GM18520 (cell line): ENCODE measurements around the gene CSTB.
"Not testable (repeated sequence)": the region's sequence is repeated elsewhere in the genome, so short reads cannot be mapped to it uniquely, and the experiment has no call there.

ENCODE experiments used
- ATAC-seq: cut with Tn5 transposase; IDR thresholded peaks from one replicate; pipeline ENCODE4 v1.9.1; 2021; ENCODE audit not compliant: unreplicated experiment

The CSTB gene, protein sequence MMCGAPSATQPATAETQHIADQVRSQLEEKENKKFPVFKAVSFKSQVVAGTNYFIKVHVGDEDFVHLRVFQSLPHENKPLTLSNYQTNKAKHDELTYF

DNA sequence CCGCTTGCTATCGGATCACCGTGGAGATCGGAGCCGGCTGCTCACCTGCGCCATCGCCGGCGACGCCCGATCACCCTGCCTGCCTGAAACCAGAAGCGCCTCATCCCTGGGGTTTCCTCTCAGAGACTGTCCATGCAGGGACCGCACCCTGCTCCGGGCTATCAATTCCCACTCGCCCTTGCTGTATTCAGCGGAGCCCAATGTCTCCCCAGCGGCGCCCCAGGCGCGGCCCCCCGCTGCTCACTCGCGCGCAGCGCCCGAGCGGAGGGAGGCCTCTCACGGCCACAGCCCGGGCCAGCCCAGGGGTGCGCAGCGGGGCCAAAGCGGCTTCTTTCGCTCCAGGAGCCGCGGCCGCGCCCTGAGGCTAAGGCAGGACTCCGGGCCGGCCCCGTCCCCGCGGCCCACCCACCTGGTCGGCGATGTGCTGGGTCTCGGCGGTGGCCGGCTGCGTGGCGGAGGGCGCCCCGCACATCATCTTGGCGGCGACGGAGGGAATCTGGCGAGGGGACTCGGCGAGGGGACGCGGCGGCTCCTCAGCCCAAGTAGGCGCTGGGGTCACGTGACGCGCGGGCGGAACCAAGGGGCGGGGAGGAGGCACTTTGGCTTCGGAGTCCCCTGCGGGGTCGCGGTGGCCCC is at the start of gene CSTB:
Gene CSTB (minus strand): TSS at position 514 of the 636 bp plus-strand sequence. CDS start 39 bp downstream, at position 475.
- ATAC-seq: peak; percentile 45

DNA sequence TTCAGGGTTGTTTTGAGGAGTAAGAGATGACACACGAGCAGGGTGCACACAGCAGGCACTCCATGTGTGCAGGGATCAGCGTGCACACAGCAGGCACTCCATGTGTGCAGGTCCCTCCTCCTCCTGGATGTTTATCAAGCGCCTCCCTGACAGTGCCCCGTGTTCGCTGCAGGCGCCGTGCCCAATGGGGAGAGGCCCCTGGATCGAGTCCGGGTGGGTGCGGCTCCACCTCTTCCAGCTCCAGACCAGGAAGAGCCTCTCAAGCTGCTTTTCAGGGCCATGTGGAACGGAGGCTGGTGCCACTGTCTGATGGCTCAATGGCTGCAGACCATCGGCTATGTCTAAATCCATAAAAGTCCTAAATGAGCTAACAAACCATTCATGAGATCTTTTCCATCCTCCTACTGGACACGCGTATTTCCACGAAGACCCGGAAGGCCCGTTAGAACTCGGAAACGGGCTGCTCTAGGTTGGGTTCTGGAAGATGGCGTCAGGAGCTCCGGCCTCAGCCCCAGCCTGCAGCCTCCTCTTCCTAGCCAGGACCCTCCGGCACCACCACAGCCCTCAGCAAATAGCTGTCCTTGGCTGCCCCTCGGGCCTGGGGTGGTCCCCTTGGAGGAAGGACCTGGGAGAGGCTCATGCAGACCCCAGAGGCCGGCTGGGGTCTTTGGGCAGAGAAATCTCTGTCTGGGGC is 49.3 kb upstream of the CSTB start:
- no peak for ATAC-seq

DNA sequence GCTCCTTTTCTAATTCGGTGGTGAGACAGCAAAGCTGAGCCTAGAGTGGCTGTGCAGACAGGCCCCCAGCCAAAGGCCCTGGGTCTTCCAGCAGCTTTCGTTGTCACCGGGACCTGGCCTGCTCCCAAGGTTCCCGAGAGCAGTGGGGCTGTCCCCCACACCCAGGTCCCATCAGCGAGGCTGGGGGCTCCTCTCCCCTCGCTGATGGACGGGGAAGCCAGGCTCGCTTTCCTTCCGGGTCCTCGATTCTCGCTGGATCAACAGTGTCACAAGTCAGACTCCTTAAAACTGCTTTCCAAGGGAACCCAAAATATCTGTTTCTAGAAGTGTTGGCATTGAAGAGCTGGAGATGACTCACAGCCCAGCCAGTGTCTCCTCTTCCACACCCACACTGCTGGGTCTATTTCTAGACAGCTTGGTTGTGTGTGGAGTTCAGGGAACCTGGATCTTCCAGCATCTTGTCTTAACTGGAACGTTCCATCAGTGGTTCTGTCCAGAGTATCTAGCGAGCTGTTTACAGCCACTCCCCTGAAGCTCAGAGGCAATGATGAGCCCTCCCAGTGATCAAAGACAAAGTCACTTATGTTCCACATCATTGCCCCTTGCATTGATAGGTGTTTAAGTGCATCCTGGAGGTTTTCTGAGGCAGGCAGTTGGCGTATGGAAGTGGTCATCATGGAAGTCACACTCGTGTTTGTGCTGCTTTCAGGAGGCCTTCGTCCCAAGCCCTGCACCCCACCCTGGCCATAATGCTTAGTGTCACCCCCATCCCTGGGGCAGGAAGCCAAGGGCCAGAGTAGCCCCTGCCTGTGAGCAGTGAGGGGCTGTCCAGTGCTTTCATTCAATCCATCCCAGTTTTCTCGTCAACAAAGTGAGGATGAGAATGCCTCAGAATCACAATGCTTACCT is 48.5 kb upstream of the CSTB start:
- no peak for ATAC-seq

DNA sequence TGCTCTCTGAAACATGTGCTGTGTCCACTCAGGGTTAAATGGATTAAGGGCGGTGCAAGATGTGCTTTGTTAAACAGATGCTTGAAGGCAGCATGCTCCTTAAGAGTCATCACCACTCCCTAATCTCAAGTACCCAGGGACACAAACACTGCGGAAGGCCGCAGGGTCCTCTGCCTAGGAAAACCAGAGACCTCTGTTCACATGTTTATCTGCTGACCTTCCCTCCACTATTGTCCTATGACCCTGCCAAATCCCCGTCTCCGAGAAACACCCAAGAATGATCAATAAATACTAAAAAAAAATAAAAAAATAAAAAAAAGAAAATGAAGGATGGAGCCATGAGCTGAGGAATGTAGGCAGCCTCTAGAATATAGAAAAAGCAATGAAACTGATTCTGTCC is 46.6 kb upstream of the CSTB start:
- ATAC-seq: not testable (repeated sequence)

DNA sequence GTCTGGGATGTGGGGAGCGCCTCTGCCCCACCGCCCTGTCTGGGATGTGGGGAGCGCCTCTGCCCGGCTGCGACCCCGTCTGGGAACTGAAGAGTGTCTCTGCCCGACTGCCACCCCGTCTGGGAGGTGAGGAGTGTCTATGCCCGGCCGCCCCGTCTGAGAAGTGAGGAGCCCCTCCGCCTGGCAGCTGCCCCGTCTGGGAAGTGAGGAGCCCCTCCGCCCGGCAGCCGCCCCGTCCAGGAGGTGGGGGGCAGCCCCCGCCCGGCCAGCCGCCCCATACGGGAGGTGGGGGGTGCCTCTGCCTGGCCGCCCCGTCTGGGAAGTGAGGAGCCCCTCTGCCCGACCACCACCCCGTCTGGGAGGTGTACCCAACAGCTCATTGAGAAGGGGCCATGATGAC is 46.1 kb upstream of the CSTB start:
- ATAC-seq: not testable (repeated sequence)

DNA sequence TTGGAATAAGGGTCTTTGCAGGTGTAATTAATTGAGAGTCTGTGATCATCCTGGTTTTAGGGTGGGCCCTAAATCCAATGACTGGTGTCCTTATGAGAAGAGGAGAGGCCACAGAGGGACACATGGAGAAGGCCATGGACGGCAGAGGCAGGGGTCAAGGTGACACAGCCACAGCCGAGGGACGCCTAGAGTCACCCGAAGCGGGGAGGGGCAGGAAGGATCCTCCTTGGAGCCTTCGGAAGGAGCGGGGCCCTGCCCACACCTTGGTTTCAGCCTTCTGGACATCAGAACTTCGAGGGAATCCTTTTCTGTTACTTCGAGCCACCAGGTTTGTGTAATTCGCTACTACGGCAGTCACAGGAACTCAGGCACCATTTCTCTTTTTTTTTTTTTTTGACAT is 44.4 kb upstream of the CSTB start:
- ATAC-seq: no peak

DNA sequence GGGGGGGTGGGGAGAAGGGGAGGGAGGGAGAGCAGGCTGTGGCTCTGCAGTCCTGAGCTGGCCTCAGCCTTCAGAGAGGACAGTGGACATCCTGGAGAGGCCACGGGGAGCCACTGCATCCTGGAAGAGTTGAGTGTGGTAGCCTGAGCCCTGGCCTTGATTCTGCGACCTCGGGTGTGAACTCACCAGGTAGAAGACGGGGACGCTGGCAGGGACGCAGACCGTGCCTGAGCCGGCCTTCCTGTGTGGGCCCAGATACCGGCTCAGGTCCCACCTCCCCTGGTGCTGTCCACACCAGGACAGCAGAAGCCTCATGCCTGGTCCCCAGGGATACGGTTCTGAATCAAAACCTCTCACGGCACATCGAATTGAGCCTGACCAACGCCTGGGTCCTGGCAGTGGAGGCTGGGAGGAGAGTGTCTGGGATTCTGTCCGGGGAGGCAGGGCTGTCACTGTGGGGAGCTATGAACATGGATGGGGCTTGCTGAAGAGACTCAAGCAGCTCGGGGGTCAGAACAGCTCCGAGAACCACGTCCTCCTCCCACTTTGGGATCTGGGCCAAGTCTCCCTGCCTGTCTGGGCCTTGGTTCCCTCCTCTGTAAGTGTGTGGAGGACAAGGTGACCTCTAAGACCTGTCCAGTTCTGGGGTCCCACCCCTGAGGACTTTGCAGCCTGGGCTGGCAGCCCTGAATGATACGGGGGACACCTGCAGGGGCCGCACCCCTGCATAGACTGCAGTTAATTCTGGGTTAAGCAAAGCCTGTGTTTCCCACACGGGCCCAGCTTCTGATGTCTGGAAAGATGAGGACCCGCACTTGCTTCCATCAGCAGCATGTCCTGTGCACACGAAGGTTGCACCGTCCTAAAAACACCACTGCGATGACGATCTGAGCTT is 43.6 kb upstream of the CSTB start:
- ATAC-seq: no peak

DNA sequence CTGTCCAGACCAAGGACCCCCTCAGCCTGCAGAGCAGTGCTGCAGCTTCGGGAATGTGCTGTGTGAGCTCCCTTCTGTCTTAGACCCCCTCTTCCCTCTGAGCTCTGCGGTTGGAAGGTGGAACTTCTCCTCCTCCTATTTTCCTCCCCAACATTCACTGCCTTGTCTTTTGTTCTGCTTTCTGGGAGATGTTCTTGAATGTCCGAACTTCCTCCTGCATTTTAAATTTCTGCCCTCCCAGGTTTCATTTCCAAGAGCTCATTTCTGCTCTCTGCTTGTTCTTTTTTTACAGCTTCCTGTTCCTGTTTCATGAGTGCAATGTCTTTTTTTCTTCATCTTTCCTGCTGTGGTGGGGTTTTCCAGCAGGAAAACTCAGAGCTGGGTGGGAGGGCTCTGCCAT is 42.6 kb upstream of the CSTB start:
- ATAC-seq: no peak

DNA sequence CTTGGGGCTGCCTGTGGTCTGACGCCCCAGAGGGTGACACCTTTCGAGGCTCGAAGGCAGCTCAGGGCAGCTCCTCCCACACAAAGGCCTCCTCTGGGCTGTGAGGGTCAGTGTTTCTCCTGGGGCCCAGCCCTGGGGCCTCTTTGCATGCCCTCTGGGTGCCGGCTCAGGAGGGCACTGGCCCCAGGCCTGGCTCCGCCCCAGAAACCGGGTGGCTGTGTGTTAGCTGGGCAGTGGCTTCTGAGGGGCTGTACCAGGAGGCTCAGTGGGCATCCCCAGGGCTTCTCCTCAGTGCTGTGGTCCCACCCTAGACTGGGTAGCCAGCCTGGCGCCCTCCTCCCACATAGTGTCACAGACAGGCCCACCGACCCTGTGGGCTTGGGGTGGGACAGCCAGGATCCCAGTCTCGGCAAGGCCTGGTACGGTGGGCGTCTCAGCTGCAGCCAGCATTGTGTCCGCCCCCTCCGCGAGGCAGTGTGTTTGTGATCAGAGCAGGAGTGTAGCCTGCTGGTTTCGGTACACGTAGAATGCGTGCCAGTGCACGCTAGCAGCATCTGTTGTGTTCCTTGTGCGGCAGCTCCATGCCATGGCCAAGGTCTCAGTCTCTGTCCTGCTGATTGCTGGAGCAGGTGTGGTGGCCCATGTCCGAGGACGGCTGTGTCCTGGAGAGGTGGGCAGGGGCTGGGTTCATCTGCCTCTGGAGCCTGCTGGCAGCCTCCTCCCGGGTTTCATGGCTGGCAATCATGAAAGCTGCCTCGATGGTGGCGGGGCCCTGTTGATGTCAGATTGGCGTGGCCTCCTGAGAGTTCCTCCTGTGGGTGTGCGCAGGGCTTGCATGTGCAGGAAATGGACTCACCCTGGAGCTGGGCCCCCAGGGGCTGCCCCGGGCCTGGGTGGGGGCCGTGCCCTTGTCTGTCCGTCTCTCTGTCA is 41.3 kb upstream of the CSTB start:
- no peak for ATAC-seq

DNA sequence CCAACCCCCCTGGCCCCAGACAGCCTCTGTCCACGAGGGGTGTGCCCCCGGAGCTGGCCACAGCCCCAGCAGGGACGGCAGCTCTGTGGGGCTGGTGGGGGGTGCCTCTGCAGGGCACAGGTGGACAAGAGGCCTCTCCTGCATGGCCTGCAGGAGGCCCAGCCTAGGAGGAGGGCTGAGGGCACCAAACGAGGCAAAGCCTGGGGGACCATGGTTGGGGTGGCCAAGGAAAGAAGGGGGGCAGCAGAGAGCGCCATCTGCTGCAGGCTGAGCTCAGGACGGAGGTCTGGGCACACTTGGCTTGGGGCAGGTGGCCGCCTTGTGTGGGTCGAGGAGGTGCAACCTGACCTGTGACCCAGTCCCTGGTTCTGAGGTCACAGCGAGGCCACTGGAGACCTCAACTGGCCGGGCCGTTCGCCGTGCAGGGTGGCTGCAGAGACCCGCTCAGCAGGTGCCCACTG is 40.5 kb upstream of the CSTB start:
- no peak for ATAC-seq

DNA sequence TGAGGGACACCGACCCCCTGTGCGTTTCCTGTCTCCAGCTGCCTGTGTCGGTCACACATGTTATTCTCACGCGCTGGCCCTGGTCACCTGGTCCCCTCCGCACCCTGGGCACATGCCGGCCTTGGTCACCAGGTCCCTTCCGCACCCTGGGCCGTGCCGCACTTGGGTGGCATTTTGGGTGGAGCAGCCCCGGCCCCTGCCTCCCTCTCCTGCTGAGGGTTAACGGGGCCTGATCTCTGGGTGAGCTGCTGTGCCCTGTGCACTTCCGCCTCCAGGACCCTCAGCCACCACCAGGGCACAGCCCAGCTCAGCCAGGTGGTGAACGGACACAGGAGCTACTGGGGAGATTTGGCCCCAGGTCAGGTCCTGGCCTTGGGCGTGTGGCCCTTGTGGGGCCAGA is 39.9 kb upstream of the CSTB start:
- ATAC-seq: no peak

DNA sequence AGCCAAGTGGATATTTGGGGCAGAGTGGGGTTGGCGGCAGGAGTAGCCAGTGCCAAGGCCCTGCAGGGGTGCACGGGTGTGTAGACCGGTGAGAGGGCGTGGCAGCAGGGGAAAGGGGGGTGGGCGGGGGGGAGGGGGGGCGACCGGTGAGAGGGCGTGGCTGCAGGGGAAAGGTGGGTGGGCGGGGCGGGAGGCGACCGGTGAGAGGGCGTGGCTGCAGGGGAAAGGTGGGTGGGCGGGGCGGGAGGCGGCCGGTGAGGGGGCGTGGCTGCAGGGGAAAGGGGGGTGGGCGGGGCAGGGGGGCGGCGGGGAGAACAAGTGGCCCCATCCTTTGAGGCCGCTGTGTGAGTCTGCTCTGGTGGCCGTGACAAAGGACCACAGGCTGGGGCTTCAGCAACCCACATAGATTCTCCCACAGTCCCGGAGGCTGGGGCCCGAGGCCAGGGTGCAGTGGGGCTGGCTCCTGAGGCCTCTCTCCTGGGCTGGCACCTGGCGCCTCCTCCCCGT is 39.1 kb upstream of the CSTB start:
- ATAC-seq: no peak

DNA sequence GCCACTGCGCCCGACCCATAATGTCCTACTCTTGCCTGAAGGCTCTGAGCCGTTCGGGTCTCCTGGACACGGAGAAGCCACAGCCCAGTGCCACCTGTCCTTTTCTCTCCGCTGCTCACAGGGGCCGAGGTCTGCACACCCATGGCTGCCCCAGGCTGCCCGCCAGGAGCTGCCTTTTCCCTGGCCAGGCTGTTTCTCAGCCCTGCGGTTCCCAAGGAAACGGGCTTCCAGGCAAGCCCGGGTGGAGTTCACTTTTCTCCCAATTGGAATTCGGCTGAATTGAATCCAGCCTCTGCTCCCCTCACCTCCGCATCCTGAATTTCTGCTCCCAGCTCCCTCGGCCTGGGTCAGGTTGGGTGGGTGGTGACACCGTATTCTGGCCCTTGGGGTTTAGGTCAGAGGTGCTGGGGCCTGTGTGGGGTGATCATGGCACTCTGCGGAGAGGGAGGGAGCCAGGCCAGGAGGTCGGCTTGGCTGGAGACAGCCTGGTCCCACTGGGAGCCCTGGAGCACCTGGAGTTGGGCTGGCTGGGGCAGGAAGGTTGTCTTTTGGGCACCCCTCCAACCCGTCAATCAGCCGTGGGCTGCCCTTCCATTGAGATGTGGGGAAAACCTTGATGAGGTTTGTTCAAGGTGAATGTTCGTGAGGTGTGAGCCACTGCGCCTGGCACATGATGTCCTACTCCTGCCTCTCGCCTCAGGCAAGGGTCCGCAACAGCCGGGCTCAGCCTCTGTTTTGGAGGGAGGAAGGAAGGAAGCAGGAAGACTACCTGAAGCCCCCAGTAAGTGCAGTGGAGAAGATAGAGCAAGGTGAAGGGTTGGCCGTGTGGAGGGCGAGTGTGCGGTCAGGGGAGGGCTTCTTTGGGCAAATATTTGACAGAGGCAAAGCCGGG is 38.4 kb upstream of the CSTB start:
- no peak for ATAC-seq

DNA sequence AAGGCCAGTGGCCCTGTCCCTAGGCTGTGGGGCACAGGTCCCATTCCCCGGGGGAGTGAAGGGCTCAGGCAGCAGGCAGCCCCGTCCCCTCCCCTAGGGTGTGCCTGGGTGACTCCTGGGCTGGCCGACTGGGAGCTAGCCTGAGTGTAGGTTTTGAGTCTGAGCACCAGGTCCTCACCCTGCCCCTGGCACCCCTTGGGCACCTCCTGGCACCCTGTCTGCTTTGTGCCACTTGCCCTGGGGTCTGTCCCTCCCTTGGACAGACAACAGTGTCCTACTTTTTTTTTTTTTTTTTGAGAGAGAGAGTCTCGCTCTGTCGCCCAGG is 37.5 kb upstream of the CSTB start:
- no peak for ATAC-seq

DNA sequence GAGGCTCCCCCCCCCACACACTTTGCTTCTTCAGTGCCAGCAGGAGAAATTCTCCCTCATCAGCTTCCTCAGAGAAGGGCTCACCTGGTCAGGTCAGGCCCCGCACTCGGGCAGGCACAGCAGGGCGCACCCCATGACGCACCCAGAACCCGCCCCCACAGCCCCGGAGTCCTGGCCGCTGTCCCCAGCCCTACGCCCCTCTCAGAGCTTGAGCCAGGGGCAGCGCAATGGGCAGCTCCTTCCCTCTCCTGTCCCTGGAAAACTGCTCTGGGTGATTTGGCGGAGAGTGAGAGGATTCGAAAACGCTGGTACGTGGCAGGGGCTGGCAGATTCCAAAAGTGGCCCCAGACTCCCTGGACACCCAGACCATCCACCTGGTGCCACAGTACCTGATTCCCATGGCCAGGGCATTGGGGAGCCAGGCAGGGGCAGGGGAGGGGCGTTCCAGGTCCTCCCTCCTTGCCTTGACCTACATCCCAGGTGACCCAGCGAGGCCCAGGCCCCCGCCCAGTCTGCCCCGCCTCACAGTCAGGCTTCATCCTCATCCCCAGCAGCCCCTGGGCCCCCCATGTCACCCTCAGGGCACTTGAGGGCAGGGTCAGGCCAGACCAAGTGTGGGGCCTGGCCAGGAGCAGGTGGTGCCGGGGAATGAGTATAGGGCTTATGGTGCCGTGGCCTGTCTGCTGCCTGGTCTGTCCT is 37.0 kb upstream of the CSTB start:
- no peak for ATAC-seq

DNA sequence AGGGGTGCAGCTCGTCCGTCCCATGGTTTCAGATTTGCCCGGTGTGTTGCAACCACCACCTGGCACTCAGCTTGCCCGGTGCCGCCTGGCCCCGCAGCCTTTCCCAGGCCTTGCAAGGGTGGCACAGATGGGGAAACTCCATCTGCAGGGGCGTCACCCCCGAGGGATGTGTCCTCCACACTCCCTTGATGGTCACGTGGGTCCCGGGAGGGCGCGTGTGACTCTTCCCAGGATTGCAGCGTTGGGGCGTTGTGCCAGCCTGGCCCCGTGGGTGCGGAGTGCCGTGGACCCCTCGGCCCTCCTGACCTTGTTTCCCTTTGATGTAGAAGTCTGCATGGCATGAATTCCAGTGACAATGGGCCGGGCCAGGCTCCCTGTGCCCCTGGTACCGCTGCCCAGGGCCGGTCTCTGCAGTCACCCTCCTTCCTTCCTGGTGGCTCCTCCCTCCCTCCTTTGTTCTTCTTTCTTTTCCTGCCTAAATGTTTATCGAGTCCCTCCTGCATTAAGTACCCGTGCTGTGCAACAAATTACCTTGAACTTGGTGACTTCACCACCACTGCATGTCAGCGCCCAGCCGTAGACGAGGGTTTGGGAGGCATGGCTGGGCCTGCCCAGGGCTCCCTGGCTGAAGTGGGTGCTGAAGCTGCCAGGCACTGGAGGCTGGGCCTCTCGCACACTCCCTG is 36.2 kb upstream of the CSTB start:
- no peak for ATAC-seq
